NK-92 treated with Interleukin-12 subunit alpha and Interleukin-12 subunit beta, amount 100 ng/mL, for 24 hours (cell line): ENCODE results near the gene PLG.
"Not testable (repeated sequence)": the region's sequence is repeated elsewhere in the genome, so short reads cannot be mapped to it uniquely, and the experiment has no call there.

Source experiments
- DNase-seq: peaks from one replicate; lab custom pipeline; 2025; lab: John Stamatoyannopoulos, UW

The PLG gene

DNA sequence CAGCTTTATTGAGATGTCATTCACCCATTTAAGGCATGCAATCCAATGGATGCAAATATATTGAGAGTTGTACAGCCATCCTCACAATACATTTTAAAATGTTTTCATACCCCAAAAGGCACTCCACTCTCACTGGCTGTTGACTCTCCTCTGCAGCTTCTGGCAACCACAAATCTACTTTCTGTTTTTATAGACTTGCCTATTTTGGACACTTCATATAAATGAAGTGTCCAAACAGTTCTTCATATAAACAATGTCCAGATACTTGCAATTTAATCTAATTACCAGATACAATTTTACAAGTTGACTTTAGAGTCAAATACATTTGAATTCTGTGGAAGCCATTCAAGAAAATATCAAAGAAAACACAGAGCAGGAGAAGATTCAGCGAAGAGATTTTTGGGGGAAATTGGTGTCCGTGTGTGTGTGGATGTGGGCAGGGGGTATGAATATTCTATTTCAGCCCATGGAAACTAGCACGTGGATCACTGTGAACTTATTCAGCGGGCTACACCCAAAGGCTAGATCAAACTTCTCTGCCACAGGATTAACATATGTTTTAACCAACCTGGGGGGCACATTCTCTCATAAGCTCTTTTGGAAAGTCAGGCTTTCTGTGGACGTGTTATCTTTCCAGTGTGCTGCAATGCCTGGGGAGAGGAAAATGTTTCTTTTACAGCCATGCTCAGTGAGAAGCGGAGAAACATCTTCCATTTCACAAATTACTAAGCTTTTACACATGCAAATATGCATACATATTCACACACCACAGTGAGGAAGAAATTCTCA, 73.9 kb downstream of the PLG start:
- no peak for DNase-seq

GRCh38 chr6:160779095-160779494, 77.1 kb downstream of the PLG start:
- not testable (repeated sequence) for DNase-seq

GRCh38 chr6:160780656-160781055, 78.6 kb downstream of the PLG start:
- DNase-seq = not testable (repeated sequence)

DNA sequence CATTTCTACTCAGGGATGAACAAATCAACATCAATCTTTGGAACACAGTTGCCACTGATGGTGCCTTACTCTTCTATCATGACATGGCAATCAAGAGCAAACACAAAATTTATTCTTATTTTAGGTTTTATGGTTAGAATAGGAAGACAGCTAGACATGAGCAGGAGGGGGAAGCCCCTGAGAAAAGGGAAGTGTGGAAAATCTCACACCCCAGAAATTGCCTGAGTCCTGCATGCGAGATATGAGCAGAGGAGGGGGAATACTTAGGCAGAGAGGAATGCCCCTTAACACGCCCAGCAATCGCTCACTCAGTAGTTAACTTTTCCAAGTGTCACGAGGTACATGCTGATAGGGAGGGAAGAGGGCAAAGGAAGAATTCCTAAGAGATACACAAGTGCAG, 79.3 kb downstream of the PLG start:
- no peak for DNase-seq

DNA sequence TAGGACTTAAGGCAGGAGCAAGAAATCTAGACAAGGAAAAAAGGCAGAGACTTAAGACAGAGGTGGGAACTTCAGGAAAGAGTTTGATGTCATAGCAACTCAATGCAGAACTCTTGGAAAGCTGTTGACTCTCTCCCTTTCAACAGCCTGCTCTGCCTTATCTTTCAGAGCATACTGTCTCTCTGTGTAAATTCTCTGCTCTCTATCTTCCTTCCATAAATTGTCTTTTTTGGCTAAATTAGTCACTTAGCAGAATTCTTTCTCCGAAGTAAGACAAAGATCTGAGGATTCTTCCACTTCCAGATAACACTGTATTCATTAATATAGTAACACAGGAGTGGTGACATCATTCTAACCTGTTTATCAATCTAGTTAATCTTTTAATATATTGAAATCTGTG, 80.2 kb downstream of the PLG start:
- no peak for DNase-seq

DNA sequence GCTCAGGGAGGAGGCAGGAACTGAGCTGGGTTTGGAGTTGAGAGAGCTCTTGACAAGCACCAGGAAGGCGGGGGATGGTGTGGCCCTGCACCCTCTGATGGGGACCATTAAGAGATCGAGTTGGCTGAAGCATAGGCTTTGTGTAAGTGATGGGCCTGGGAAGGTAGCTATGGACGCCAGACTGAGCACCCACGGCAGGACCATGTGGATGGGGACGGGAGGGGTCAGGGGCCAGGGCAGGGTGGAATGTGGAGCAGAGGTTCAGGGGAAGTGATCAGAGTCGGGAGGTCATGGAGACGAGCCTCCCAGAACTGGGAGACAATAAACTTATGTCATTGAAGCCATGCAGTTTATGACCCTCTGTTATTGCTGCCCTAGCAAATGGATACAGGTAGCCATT, 81.7 kb downstream of the PLG start:
- no peak for DNase-seq

DNA sequence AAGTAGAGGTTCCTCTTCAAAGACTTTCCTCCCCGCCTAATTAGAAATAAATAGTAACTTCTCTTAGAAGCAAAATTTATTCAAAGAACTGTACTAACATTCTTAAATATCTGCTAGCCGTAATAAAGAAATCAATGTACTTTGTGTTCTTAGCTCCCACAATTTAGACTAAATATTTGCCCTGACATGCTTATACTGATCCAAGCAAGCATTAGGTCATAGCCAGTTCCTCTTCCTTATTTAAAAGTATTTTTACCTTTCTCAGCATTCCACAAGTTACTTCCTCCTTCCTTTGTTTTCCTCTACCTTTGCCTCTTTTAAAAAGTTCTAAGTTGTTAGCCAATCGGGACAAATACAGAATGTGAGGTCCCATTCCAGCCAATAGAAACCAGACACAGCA, 86.1 kb downstream of the PLG start:
- not testable (repeated sequence) for DNase-seq

DNA sequence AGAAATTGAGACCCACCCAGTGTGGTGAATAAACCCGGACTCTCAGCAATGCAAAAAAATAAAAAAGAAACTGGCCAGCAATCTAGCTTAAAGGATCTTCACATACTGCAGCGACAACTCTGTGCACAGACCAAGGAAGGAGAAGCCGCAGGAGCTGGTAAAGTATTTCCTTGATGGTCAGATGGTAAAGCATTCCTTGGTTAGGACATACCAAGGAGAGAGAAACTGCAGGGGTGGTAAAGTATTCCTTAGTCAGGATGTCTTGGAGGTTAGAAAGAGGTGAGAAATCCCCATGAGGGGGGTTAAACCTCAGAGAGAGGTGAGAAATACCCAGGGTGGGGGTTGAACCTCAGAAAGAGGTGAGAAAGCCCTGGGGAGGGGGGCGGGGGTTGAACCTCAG, 86.8 kb downstream of the PLG start:
- DNase-seq = no peak

DNA sequence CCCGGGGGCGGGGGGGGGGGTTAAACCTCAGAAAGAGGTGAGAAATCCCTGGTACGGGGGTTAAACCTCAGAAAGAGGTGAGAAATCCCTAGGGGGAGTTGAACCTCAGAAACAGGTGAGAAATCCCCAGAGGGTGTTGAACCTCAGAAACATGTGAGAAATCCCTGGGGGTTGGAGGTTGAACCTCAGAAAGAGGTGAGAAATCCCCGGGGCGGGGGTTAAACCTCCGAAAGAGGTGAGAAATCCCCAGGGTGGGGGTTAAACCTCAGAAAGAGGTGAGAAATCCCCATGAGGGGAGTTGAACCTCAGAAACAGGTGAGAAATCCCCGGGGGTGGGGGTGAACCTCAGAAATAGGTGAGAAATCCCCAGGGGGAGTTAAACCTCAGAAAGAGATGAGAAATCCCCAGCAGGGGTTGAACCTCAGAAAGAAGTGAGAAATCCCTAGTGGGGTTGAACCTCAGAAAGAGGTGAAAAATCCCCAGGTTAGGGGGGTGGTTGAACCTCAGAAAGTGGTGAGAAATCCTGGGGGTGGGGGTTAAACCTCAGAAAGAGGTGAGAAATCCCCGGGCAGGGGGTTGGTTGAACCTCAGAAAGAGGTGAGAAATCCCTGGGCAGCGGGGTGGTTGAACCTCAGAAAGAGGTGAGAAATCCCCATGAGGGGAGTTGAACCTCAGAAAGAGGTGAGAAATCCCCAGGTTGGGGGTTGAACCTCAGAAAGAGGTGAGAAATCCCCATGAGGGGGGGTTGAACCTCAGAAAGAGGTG, 87.4 kb downstream of the PLG start:
- no peak for DNase-seq

- no peak for DNase-seq
These were observed 88.2 kb downstream of the PLG start for GRCh38 chr6:160790028-160790792.

DNA sequence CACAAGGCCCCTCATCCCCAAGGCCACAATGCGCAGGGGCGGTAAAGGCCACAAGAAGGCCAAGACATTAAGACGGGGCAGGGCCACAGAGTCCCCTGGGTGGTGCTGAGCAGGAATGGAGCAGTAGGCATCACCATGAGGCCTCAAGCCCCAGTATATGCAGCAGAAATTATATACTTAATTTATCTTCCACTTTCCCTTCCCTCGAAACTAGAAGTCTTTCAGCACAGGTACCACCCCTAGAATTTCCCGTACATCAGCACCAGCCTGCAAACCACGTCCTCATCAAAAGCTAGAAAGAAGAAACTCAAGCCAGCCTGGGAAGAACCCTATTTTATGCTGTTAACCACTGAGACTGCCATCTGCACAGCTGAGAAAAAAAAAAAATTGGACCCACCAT, 89.4 kb downstream of the PLG start:
- DNase-seq = no peak

DNA sequence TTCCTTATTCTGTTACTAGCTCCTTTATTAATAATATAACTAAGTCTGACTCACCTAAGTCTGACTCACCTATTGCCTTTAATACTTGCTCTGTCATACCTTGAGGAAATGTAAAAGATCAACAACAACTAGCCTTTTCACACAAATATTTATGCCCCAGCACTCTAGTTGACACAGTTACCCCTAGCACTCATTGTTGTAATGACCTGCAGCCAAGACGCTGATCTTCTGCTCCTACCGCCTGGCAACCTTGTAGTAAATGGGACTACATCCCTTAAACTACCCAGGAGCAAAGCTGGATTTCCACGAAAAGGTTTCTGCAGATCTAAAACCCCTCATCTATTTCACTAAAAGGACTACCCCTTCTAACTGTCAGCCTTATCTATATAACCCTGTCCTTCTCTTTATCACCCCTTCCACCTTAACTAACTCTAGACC, 90.0 kb downstream of the PLG start:
- no peak for DNase-seq

GRCh38 chr6:160792708-160793107, 90.7 kb downstream of the PLG start:
- no peak for DNase-seq

DNA sequence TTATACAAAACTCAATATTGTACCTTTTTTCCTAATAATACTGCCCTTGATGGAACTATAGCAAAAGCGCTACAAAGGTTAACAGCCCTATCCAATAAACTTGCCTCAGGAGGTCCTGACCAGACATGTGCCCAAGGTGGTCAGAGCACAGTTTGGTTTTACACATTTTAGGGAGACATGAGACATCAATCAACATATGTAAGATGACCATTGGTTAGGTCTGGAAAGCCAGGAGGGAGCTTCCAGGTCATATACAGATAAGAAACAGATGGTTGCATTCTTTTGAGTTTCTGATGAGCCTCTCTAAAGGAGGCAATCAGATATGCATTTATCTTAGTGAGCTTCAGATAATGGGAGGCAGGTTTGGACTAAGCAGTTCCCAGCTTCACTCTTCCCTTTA, 91.6 kb downstream of the PLG start:
- no peak for DNase-seq

DNA sequence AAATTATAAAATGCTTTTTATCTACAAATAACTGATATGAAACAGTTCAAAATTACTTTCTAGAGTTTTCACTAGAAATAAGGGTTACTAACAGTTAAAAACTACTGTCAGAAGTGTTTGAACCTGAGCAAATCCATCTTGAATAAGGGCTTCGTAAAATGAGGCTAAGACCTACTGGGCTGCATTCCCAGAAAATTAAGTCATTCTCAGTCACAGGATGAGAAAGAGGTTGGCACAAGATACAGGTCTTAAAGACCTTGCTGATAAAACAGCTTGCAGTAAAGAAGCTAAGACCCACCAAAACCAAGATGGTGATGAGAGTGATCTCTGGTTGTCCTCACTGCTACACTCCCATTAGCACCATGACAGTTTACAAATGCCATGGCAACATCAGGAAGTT, 93.7 kb downstream of the PLG start:
- DNase-seq = no peak

DNA sequence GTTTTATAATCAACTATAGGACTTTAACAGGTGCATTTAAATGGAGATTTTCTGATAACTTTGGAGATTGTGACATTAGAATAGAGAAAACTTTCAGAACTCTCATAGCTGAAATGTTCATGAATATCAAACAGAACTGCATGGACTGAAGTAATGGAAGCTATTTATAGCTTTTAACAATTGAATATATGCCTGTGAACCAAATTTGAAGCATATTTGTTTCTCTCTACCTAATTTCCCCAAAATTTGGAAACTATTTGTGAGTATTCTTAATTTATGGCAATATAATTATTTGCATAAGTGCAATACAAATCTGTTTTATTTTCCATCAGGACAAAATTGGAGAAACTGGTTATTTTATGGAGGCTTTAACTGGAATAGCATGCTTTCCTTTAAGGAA, 96.6 kb downstream of the PLG start:
- DNase-seq = no peak

DNA sequence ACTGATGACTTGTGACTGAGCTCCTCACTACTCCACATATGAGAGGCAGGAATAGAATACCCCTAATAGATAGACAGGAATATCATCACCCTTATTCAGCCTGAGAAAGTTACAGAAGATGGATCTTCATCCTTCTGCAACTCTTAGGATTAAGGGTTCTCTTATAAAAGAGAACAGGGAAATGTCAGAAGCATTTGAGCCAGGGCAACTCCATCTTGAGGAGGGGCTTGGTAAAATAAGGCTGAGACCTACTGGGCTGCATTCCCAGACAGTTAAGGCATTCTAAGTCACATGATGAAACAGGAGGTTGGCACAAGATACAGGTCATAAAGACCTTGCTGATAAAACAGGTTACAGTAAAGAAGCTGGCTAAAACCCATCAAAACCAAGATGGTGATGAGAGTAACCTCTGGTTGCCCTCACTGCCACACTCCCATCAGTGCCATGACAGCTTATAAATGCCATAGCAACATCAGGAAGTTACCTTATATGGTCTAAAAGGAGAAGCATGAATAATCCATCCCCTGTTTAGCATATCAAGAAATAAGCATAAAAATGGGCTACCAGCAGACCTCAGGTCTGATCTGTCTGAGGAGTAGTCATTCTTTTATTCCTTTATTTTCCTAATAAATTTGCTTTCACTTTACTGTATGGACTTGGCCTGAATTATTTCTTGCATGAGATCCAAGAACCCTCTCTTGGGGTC, 97.9 kb downstream of the PLG start:
- no peak for DNase-seq

GRCh38 chr6:160801418-160801817, 99.4 kb downstream of the PLG start:
- no peak for DNase-seq

GRCh38 chr6:160802049-160802448, 100.0 kb downstream of the PLG start:
- not testable (repeated sequence) for DNase-seq
